ENCODE measurements around the gene KRTAP9-6. TPM values are rescaled to one million over a fixed set of nuclear protein-coding genes. Genes with fewer than 3 reads are reported as not detected.
"Not testable (repeated sequence)": the region's sequence is repeated elsewhere in the genome, so short reads cannot be mapped to it uniquely, and the experiment has no call there.

Gene KRTAP9-6
- total and polyA plus RNA-seq, 2 donors (not counting 1 experiment from before 2014, with no cell fraction given) = not detected

DNA sequence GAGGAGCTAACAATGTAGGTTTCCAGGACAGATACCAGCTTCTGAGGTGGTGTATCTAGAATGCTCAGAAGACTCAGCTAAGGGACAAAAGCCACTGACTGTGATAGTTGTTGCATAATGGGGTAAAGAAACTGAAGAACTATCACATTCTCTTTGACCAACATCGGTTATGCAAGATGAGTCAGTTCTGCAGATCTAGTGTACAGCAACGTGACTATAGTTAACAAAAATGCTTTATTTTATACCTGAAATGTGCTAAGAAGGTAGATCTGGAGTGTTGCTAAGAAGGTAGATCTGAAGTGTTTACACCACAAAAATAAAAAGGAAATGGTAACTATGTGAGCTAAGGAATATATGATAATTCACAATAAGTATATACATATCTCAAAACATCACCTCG, 2.5 kb downstream of the KRTAP9-6 start:
- ChIA-PET CTCF (no interaction called here), POLR2A (no interaction called here)
- Histone ChIP-seq H3K79me2 (ENCODE audit: control insufficient read depth, insufficient read depth, low read length) (no peaks in the 10 kb centered on the region), H3K27ac (ENCODE audit: low read length in 2 of 2) (no peak overlapping the region), H3K9ac (ENCODE audit: low read length) (no peak overlapping the region), H3K4me2 (replicated peaks; ENCODE audit: low read depth, low read length, poor library complexity, severe bottlenecking) (no peak overlapping the region), H2AFZ (ENCODE audit: insufficient read depth, low read depth, low read length, poor library complexity, severe bottlenecking) (no peak overlapping the region), H3K4me1 (ENCODE audit: control insufficient read depth in 2 of 2, insufficient read depth in 2 of 2, low read length in 2 of 2) (no peaks in the 10 kb centered on the region), H3K9me3 (ENCODE audit: control extremely low read depth in 1 of 3, control insufficient read depth in 2 of 3, insufficient read depth in 1 of 3, low read length in 2 of 3) (no peaks in the 10 kb centered on the region), H3K4me3 (ENCODE audit: control extremely low read depth in 1 of 5, extremely low read depth in 1 of 5, insufficient read depth in 1 of 5, low read depth in 2 of 5, low read length in 4 of 5) (no peak overlapping the region), H3K27me3 (replicated peaks in 1 of 4; ENCODE audit: control extremely low read depth in 1 of 4, control insufficient read depth in 3 of 4, insufficient read depth in 4 of 4, low read length in 3 of 4) (no peaks in the 10 kb centered on the region), H3K36me3 (replicated peaks in 1 of 2; ENCODE audit: control extremely low read depth in 1 of 2, control insufficient read depth in 1 of 2, extremely low read depth in 1 of 2, insufficient read depth in 2 of 2, low read length in 1 of 2) (no peaks in the 10 kb centered on the region), H4K20me1 (ENCODE audit: control insufficient read depth, insufficient read depth, low read length, poor library complexity, severe bottlenecking) (no peaks in the 10 kb centered on the region)
- no peak for ATAC-seq (ENCODE audit: low read depth)
- TF ChIP-seq, protein P1, sequence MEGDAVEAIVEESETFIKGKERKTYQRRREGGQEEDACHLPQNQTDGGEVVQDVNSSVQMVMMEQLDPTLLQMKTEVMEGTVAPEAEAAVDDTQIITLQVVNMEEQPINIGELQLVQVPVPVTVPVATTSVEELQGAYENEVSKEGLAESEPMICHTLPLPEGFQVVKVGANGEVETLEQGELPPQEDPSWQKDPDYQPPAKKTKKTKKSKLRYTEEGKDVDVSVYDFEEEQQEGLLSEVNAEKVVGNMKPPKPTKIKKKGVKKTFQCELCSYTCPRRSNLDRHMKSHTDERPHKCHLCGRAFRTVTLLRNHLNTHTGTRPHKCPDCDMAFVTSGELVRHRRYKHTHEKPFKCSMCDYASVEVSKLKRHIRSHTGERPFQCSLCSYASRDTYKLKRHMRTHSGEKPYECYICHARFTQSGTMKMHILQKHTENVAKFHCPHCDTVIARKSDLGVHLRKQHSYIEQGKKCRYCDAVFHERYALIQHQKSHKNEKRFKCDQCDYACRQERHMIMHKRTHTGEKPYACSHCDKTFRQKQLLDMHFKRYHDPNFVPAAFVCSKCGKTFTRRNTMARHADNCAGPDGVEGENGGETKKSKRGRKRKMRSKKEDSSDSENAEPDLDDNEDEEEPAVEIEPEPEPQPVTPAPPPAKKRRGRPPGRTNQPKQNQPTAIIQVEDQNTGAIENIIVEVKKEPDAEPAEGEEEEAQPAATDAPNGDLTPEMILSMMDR (IDR thresholded peaks at IDR 0.05) = no peak
- no peak for TF ChIP-seq EZH2 (IDR thresholded peaks at IDR 0.05; ENCODE audit: borderline replicate concordance, insufficient read depth, low read depth, low read length, poor library complexity, severe bottlenecking)
- Mint-ChIP-seq H3K4me1 (no peaks in the 10 kb centered on the region), H3K27me3 (peaks cover 38% of the 10 kb centered on the region), H3K9me3 (ENCODE audit: insufficient read depth) (no peaks in the 10 kb centered on the region), H3K27ac (no peak overlapping the region), H3K4me3 (no peak overlapping the region)
- no peak for DNase-seq
- intact Hi-C loops (cut with micrococcal nuclease) = no loop called here
- WGBS (ENCODE audit: insufficient coverage) = no CpG with 5 or more reads among the region's 3 CpGs

GRCh38 chr17:41271323-41271722, 6.1 kb downstream of the KRTAP9-6 start:
- CTCF ChIA-PET; H3K27ac ChIP-seq (ENCODE audit: low read length in 2 of 2); H3K4me2 ChIP-seq (replicated peaks; ENCODE audit: low read depth, low read length, poor library complexity, severe bottlenecking); POLR2A ChIA-PET; H3K27me3 ChIP-seq (replicated peaks in 1 of 4; ENCODE audit: control extremely low read depth in 1 of 4, control insufficient read depth in 3 of 4, insufficient read depth in 4 of 4, low read length in 3 of 4); H3K36me3 ChIP-seq (replicated peaks in 1 of 2; ENCODE audit: control extremely low read depth in 1 of 2, control insufficient read depth in 1 of 2, extremely low read depth in 1 of 2, insufficient read depth in 2 of 2, low read length in 1 of 2); H3K9ac ChIP-seq (ENCODE audit: low read length); H3K4me1 ChIP-seq (ENCODE audit: control insufficient read depth in 2 of 2, insufficient read depth in 2 of 2, low read length in 2 of 2); H3K9me3 ChIP-seq (ENCODE audit: control extremely low read depth in 1 of 3, control insufficient read depth in 2 of 3, insufficient read depth in 1 of 3, low read length in 2 of 3); H3K9me3 Mint-ChIP-seq (ENCODE audit: insufficient read depth); H3K4me3 Mint-ChIP-seq; H3K27ac Mint-ChIP-seq; DNase-seq; intact Hi-C loops (cut with micrococcal nuclease); H3K79me2 ChIP-seq (ENCODE audit: control insufficient read depth, insufficient read depth, low read length); H4K20me1 ChIP-seq (ENCODE audit: control insufficient read depth, insufficient read depth, low read length, poor library complexity, severe bottlenecking); H2AFZ ChIP-seq (ENCODE audit: insufficient read depth, low read depth, low read length, poor library complexity, severe bottlenecking); H3K4me3 ChIP-seq (ENCODE audit: control extremely low read depth in 1 of 5, extremely low read depth in 1 of 5, insufficient read depth in 1 of 5, low read depth in 2 of 5, low read length in 4 of 5); ATAC-seq (ENCODE audit: low read depth); H3K4me1 Mint-ChIP-seq: not testable (repeated sequence)
- 80% methylated on average over 1 of the region's 1 CpG for WGBS (ENCODE audit: insufficient coverage)
- H3K27me3 Mint-ChIP-seq = peaks cover 26% of the 10 kb centered on the region
